ENCODE data around the gene CCNJL. TPM values are rescaled to one million over a fixed set of nuclear protein-coding genes. Genes with fewer than 3 reads are reported as not detected.

Gene CCNJL
- total RNA-seq, 1 donor from 2014 or later = 3.2 TPM

GRCh38 chr5:160221082-160221481 lies 91.3 kb downstream of the CCNJL start:
- DNase-seq = no peak

GRCh38 chr5:160219356-160219755 lies 93.0 kb downstream of the CCNJL start:
- DNase-seq = no peak

GRCh38 chr5:160213537-160213936 lies 98.8 kb downstream of the CCNJL start:
- no peak for DNase-seq

GRCh38 chr5:160211352-160211751 lies 101.0 kb downstream of the CCNJL start:
- no peak for DNase-seq

- DNase-seq = no peak
Measured at GRCh38 chr5:160210606-160211005, 101.8 kb downstream of the CCNJL start.

- no peak for DNase-seq
Measured at GRCh38 chr5:160209917-160210316, 102.4 kb downstream of the CCNJL start.

GRCh38 chr5:160207061-160207460 lies 105.3 kb downstream of the CCNJL start:
- DNase-seq = no peak

Small RNA genes lying within 50 kb of the gene (small RNA-seq; reads per million reads assigned to genes)
- gene AC112191.3 (ENCODE audit: low replicate concordance) = not detected

Other genes with a start within 250 kb of the CCNJL start
- 21.7 TPM for gene PWWP2A, start 193.1 kb downstream of the CCNJL start, total RNA-seq
- gene FABP6, start 83.1 kb downstream of the CCNJL start, total RNA-seq = not detected
- 12.3 TPM for gene C1QTNF2, start 58.1 kb upstream of the CCNJL start, total RNA-seq
- gene FAM200C, start 87.5 kb upstream of the CCNJL start, total RNA-seq = 10.5 TPM
- 42.7 TPM for gene SLU7, start 106.5 kb upstream of the CCNJL start, total RNA-seq
- gene PTTG1, start 109.3 kb upstream of the CCNJL start, total RNA-seq = 32.2 TPM

Data from skin of body (tissue), 3 donors.